LNCaP clone FGC (cell line): ENCODE data around the gene TNFSF15.

Experiments used
- DNase-seq: peaks from one replicate; pipeline ENCODE4 v3.0.0-alpha.2; 2011; ENCODE audit warnings: low read depth
- H3K4me3 ChIP-seq: 2 replicates; pipeline ENCODE4 v1.5.1; 2011; ENCODE audit warnings: mild to moderate bottlenecking, low read depth, low read length, control low read depth
- CTCF ChIP-seq: IDR thresholded peaks from 2 replicates; pipeline ENCODE4 v1.5.1; 2012; ENCODE audit warnings: mild to moderate bottlenecking; ENCODE audit not compliant: control insufficient read depth, insufficient read depth; ENCODE audit errors: extremely low read depth

The TNFSF15 gene

GRCh38 chr9:114759512-114760341, 46.1 kb downstream of the TNFSF15 start:
- TF ChIP-seq CTCF: no peak
- no peak for DNase-seq
- H3K4me3 ChIP-seq: no peak overlapping the region

- TF ChIP-seq CTCF: no peak
- no peak overlapping the region for H3K4me3 ChIP-seq
- DNase-seq: no peak
Measured at GRCh38 chr9:114757984-114758383, 47.9 kb downstream of the TNFSF15 start.

- no peak for TF ChIP-seq CTCF
- DNase-seq: no peak
- H3K4me3 ChIP-seq: no peak overlapping the region
Measured at GRCh38 chr9:114757395-114757794, 48.4 kb downstream of the TNFSF15 start.

- no peak for TF ChIP-seq CTCF
- no peak overlapping the region for H3K4me3 ChIP-seq
- no peak for DNase-seq
Measured at GRCh38 chr9:114756920-114757319, 48.9 kb downstream of the TNFSF15 start.

- DNase-seq: no peak
- no peak for TF ChIP-seq CTCF
- H3K4me3 ChIP-seq: no peak overlapping the region
Measured at GRCh38 chr9:114754581-114754980, 51.3 kb downstream of the TNFSF15 start.

GRCh38 chr9:114746591-114747346, 59.1 kb downstream of the TNFSF15 start:
- H3K4me3 ChIP-seq: no peak overlapping the region
- DNase-seq: no peak
- no peak for TF ChIP-seq CTCF
